OCI-LY1 (cell line): ENCODE results near the gene IGLL5.
"Not testable (repeated sequence)": the region's sequence is repeated elsewhere in the genome, so short reads cannot be mapped to it uniquely, and the experiment has no call there.

Experiments used
- H2AFZ ChIP-seq: fragments of 200-600 bp; sonication (generic), shearing (Covaris generic); 2 replicates; pipeline ENCODE4 v1.6.0; 2014; ENCODE audit warnings: antibody characterized with exemption, mild to moderate bottlenecking, low read length
- H3F3A ChIP-seq: fragments of 200-600 bp; sonication (generic), shearing (Covaris generic); 2 replicates; pipeline ENCODE4 v1.6.0; 2014; ENCODE audit warnings: mild to moderate bottlenecking, antibody characterized with exemption, low read length, moderate library complexity; ENCODE audit not compliant: insufficient read depth
- H3K27ac ChIP-seq: fragments of 200-600 bp; sonication (generic); 2 replicates; pipeline ENCODE4 v1.5.1; 2014; ENCODE audit warnings: low read length, mixed run types, mild to moderate bottlenecking, low read depth; ENCODE audit not compliant: poor library complexity, severe bottlenecking
- H3K27me3 ChIP-seq: fragments of 200-600 bp; sonication (generic); 2 replicates; pipeline ENCODE4 v1.6.0; 2014; ENCODE audit warnings: antibody characterized with exemption, mild to moderate bottlenecking, low read length, moderate library complexity; ENCODE audit not compliant: insufficient read depth
- H3K36me3 ChIP-seq: fragments of 200-600 bp; sonication (generic); 2 replicates; pipeline ENCODE4 v1.6.1; 2014; ENCODE audit warnings: mild to moderate bottlenecking, antibody characterized with exemption, low read length, moderate library complexity, mixed read lengths; ENCODE audit not compliant: insufficient read depth
- H3K4me1 ChIP-seq: fragments of 200-600 bp; sonication (generic); 2 replicates; pipeline ENCODE4 v1.5.1; 2014; ENCODE audit warnings: mild to moderate bottlenecking, low read length, moderate library complexity; ENCODE audit not compliant: insufficient read depth, severe bottlenecking
- H3K4me2 ChIP-seq: fragments of 200-600 bp; sonication (generic), shearing (Covaris generic); 2 replicates; pipeline ENCODE4 v1.6.1; 2014; ENCODE audit warnings: low read length
- H3K4me3 ChIP-seq: fragments of 200-600 bp; sonication (generic); 2 replicates; pipeline ENCODE4 v1.5.1; 2014; ENCODE audit warnings: low read length, low read depth, mild to moderate bottlenecking, mixed read lengths; ENCODE audit not compliant: poor library complexity, severe bottlenecking
- H3K79me2 ChIP-seq: fragments of 200-600 bp; shearing (Covaris generic); 2 replicates; pipeline ENCODE4 v1.6.1; 2016; ENCODE audit warnings: mixed run types, low read length, mixed read lengths; ENCODE audit not compliant: insufficient read depth
- H3K9ac ChIP-seq: fragments of 200-600 bp; sonication (generic), shearing (Covaris generic); 2 replicates; pipeline ENCODE4 v1.6.1; 2014; ENCODE audit warnings: mild to moderate bottlenecking, low read length, mixed read lengths
- H3K9me2 ChIP-seq: fragments of 200-600 bp; sonication (generic), shearing (Covaris generic); 2 replicates; pipeline ENCODE4 v1.6.1; 2014; ENCODE audit warnings: low read depth, mild to moderate bottlenecking, low read length, mixed read lengths
- H3K9me3 ChIP-seq: fragments of 200-600 bp; shearing (Covaris generic); 2 replicates; pipeline ENCODE4 v1.6.1; 2014; ENCODE audit warnings: low read length, mixed read lengths
- H4K20me1 ChIP-seq: fragments of 200-600 bp; sonication (generic), shearing (Covaris generic); 2 replicates; pipeline ENCODE4 v1.6.0; 2016; ENCODE audit warnings: mild to moderate bottlenecking, low read length; ENCODE audit not compliant: insufficient read depth
- CTCF ChIP-seq: fragments of 200-600 bp; sonication (generic), shearing (Covaris generic); IDR thresholded peaks from 2 replicates; pipeline ENCODE4 v1.5.1; 2017; ENCODE audit warnings: mild to moderate bottlenecking, antibody characterized with exemption, low read length, moderate library complexity, mixed read lengths
- EZH2 ChIP-seq: fragments of 200-600 bp; sonication (generic), shearing (Covaris generic); IDR thresholded peaks from 2 replicates; pipeline ENCODE4 v1.8.0; 2017; ENCODE audit warnings: borderline replicate concordance, mixed run types, mild to moderate bottlenecking, antibody characterized with exemption, low read length, moderate library complexity, mixed read lengths

IGLL5 gene

GRCh38 chr22:22920910-22921550, 33.4 kb downstream of the IGLL5 start:
- Histone ChIP-seq H4K20me1 (no peaks in the 10 kb centered on the region), H3K9ac (peak overlapping the region; percentile 97), H3K36me3 (peaks cover 15% of the 10 kb centered on the region; the same call in 1 of the 2 replicates), H3K4me3 (peak overlapping the region; percentile 61), H3K9me2 (no peaks in the 10 kb centered on the region), H2AFZ (no peak overlapping the region), H3K27me3 (no peaks in the 10 kb centered on the region), H3K27ac (peak overlapping the region; percentile 99), H3K4me2 (peak overlapping the region; percentile 75), H3K4me1 (peaks cover 100% of the 10 kb centered on the region), H3K9me3 (no peaks in the 10 kb centered on the region), H3F3A (peaks cover 8% of the 10 kb centered on the region; the same call in 1 of the 2 replicates), H3K79me2 (peaks cover 4% of the 10 kb centered on the region; the same call in 1 of the 2 replicates)
- TF ChIP-seq EZH2, result no peak
- TF ChIP-seq CTCF, result no peak

- Histone ChIP-seq H3K9me3 (no peaks in the 10 kb centered on the region), H3K4me3 (peak overlapping the region; percentile 61), H3K27ac (peak overlapping the region; percentile 99), H3K4me1 (peaks cover 100% of the 10 kb centered on the region), H3K9ac (peak overlapping the region; percentile 97), H2AFZ (no peak overlapping the region), H3F3A (peaks cover 12% of the 10 kb centered on the region; the same call in 1 of the 2 replicates), H3K36me3 (peaks cover 15% of the 10 kb centered on the region; the same call in 1 of the 2 replicates), H3K4me2 (peak overlapping the region; percentile 75), H3K9me2 (no peaks in the 10 kb centered on the region), H3K79me2 (peaks cover 4% of the 10 kb centered on the region; the same call in 1 of the 2 replicates), H4K20me1 (no peaks in the 10 kb centered on the region), H3K27me3 (no peaks in the 10 kb centered on the region)
- TF ChIP-seq CTCF (no peak), EZH2 (no peak)
Observed at GRCh38 chr22:22921575-22921974, 34.0 kb downstream of the IGLL5 start.

GRCh38 chr22:22922092-22922953, 34.7 kb downstream of the IGLL5 start:
- H2AFZ ChIP-seq, H3K27me3 ChIP-seq, H3K79me2 ChIP-seq, H3K9me2 ChIP-seq, H3K9me3 ChIP-seq, H4K20me1 ChIP-seq: not testable (repeated sequence)
- H3K36me3 ChIP-seq, result peaks cover 15% of the 10 kb centered on the region; the same call in 1 of the 2 replicates
- H3K4me2 ChIP-seq, result peak overlapping the region; percentile 75
- H3F3A ChIP-seq, result peaks cover 12% of the 10 kb centered on the region; the same call in 1 of the 2 replicates
- peak overlapping the region; percentile 97 for H3K9ac ChIP-seq
- H3K4me1 ChIP-seq, result peaks cover 99% of the 10 kb centered on the region
- peak overlapping the region; percentile 99 for H3K27ac ChIP-seq
- peak overlapping the region; percentile 61 for H3K4me3 ChIP-seq
